ENCODE measurements around the gene BAG3. TPM values are rescaled to one million over a fixed set of nuclear protein-coding genes. Genes with fewer than 3 reads are reported as not detected.

BAG3 gene
- total and polyA plus RNA-seq, 12 donors = 42.5 to 193 (median 145) TPM

- peaks cover 3 to 37% (median 28%) of the 10 kb centered on the region in 9 donors for H3K4me1 ChIP-seq
- H3K27ac ChIP-seq = peak overlapping the region in 9 of 10 donors; percentile 81 to 98 (median 95)
- intact Hi-C loops (cut with DNase I) = loop anchor here in 5 of 10 donors (1.0 to 10.0 kb wide), 6 partner anchors 39 to 146 kb away; partner anchors contain the start of genes MCMBP (in 1 of the 5) and TIAL1 (in 1 of the 5)
- no peaks in the 10 kb centered on the region for H3K27me3 ChIP-seq
- H3K36me3 ChIP-seq = no peaks in the 10 kb centered on the region
- TF ChIP-seq CTCF (IDR thresholded peaks at IDR 0.05) = no peak
- no peak for DNase-seq
- 48 to 51% methylated on average over 14 of the region's 14 CpGs for WGBS, 2 donors
- no peaks in the 10 kb centered on the region for H3K9me3 ChIP-seq
- ATAC-seq = no peak
- H3K4me3 ChIP-seq = peak overlapping the region; percentile 44 to 95 (median 82)
Observed at GRCh38 chr10:119726676-119727261, 75.6 kb downstream of the BAG3 start.

Other genes with a start within 250 kb of the BAG3 start
- gene RGS10, start 108.7 kb upstream of the BAG3 start, total RNA-seq = 10 to 100 TPM in 1 of 10 donors, 1 to 10 TPM in 9; 1.9 to 16.5 (median 3.6) TPM
- 1 to 10 TPM; 8.4 to 9.0 TPM for gene RGS10, start 108.7 kb upstream of the BAG3 start, polyA plus RNA-seq
- gene TIAL1, start 54.4 kb upstream of the BAG3 start, total RNA-seq = 10 to 100 TPM; 65.3 to 94.6 (median 70.7) TPM
- 10 to 100 TPM; 35.9 to 40.7 TPM for gene TIAL1, start 54.4 kb upstream of the BAG3 start, polyA plus RNA-seq
- gene INPP5F, start 74.7 kb downstream of the BAG3 start, total RNA-seq = 10 to 100 TPM in 2 of 10 donors, 1 to 10 TPM in 8; 4.2 to 13.3 (median 7.5) TPM
- gene INPP5F, start 74.7 kb downstream of the BAG3 start, polyA plus RNA-seq = 1 to 10 TPM; 4.0 to 4.5 TPM
- gene MCMBP, start 221.5 kb downstream of the BAG3 start, total RNA-seq = 10 to 100 TPM; 24.0 to 41.9 (median 27.9) TPM
- gene MCMBP, start 221.5 kb downstream of the BAG3 start, polyA plus RNA-seq = 10 to 100 TPM in 1 of 2 donors, 1 to 10 TPM in 1; 9.2 to 24.3 TPM
- 10 to 100 TPM; 24.0 to 43.9 (median 31.2) TPM for gene SEC23IP, start 241.3 kb downstream of the BAG3 start, total RNA-seq
- gene SEC23IP, start 241.3 kb downstream of the BAG3 start, polyA plus RNA-seq = 1 to 10 TPM; 5.9 to 6.1 TPM

All from heart right ventricle (tissue), 16 donors.